ENCODE results near the gene KIF1C.

The KIF1C gene

GRCh38 chr17:4997302-4998026, at the start of gene KIF1C, which contains the start of gene INCA1:
KIF1C (plus strand) TSS chr17:4997950; CDS start chr17:5000247, 2,297 bp downstream.
INCA1 (minus strand) TSS chr17:4997522; CDS start chr17:4994437, 3,085 bp downstream.
- DNase-seq, result peak; percentile 73

DNA sequence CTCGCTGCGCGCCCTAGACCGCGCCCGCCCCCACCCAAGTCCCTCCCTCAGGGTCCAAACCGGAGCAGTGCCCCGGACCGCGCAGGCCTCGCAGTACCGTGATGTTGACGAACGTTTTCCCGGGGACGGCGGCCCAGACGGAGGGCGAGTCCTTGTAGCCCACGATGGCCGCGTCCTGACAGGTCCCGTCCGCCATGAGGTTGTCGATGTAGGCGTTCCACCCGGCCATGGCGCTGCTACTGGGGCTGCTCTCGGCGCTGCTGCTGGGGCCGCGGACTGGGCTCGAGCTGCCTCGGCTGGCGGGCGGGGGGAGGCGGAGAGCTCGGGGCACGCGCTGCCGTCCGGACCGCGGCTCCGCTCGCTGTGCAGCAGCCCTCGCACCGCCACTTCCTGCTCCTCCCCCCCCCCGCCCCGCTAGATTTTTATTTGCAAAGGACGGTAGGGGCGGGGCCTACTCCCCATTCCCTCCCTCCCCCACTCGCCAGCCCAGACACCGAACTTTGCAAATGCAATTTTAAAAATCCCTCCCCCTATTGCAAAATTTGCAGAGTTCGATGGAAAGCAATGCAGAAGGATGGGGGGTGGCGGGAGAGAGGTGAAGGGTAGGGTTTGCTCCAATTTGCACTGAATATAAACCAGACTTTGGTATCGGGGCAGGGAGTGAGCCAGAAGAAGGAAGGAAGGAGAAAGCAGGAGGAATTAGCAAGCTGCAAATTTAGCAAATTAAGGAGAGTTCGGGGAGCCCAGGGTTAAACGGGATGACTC, 49.4 kb upstream of the KIF1C start, which contains the start of gene PFN1:
Gene PFN1 (minus strand): TSS at position 365 of the 765 bp plus-strand sequence. CDS start 136 bp downstream, at position 229.
- DNase-seq, result peak; percentile 81

- DNase-seq, result peak; percentile 81
Observed at GRCh38 chr17:4948931-4949320, 48.8 kb upstream of the KIF1C start.

DNA sequence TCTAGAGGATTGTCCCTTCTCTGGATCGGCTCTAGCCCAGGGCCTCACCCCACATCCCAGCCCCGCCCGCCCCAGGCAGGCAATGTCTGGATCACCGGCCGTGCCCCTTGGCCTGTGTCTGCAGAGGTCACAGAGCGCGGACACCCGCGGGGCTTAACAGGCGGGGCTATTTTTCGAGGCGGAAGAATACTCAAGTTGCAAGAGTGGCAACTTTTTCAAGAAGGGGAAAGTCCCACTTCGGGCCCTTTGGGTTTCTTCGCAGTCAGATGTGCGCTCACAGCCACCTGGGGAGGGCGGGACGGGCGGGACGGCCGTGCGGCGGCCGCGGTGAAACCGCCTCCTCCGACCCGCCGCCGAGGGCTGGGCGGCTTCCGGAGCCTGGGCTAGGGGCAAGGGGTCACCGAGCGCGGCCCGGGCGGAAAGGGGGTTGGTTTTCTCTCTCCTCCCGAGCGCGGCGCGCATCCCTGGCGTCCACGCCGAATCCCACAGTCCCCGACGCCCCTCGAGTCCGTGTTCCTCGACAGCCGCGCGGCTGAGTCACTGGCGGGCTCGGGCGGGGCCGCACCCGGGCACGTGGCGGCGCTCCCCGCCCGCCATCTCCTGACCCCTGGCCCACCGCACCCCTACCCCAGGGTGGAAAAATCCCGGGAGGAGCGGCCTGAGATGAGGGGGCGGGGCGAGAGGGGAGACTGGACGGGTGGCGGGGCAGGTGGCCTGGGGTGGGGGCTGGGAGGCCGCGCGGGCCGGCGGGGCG, 48.3 kb upstream of the KIF1C start:
- DNase-seq, result peak; percentile 52

DNA sequence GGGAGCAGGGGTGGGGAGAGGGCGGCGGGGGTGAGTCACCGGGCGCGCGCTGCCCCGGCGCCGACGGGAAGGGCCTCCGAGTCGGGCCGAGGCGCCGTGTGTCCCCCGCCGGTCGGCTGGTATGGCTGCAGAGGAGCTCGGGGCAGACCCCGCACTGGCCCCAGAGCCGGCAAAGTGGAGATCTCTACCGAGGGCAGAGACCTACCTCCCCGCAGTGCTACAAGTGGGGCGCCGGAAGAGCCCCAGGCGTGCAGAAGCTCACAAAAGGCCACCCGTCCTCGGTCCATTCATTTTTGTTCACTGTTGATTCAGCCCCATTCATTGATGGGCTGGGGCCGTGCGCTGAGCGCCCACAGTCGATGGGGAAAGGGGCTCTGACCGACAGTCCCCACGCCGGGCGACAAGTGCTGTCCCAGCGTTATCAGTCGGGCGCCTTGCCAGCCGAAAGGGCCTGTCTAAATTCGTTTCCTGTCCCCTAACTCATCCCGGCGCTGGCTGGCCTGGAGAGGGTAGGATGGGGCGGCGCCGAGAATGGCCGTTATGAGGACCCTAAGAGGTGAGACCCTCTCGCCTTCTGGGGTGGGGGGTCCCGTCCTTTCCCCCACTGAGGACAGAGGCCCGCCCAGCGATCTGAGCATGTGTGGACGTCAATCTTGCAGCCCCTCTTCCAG, 47.5 kb upstream of the KIF1C start:
- DNase-seq, result no peak

DNA sequence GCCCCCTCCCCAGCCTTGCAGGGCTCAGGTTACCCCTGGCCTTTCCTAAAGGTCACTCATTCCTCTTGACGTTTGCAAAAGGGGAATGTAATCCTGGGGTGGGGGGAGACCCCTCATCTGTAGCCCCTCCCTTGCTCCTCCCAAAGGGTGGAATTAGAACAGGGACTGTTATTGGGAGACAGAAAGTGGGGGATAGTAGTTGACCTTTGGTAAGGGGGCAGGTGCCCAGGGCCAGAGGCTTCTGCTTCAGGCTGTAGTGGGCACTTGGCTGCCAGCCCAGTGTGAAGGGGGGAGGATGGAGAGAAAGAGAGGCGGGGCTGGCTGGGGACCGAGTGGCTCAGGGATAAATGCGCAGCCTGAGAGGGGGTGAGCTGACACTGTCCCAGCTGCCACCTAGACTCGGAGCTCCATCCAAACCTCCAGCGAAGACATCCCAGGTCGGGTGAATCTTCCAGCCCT, 47.0 kb upstream of the KIF1C start, which contains the start of gene ENO3:
Gene ENO3 (plus strand): TSS at position 374 of the 459 bp plus-strand sequence. CDS start 711 bp downstream, outside the sequence.
- no peak for DNase-seq

- DNase-seq, result no peak
Observed at GRCh38 chr17:4951486-4951885, 46.3 kb upstream of the KIF1C start.

DNA sequence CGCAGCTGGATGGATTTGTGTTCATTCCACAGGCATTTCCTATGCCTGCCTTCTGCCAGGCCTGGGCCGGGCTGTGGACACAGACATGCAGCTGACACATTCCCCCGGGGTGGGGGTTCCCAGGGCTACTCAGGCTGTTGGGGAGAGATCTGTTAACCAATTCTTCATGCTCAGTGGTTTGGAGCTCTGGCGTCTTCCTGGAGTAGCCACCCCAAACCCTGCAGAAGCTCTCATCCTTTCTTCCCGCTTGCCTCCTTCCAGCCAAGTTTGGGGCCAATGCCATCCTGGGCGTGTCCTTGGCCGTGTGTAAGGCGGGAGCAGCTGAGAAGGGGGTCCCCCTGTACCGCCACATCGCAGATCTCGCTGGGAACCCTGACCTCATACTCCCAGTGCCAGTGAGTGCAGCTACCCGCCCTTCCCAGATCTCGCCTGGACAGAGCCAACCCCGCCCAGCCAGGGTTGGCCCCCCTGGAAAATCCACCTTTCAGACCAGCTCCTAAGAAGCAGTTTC, 44.2 kb upstream of the KIF1C start:
- DNase-seq, result no peak

DNA sequence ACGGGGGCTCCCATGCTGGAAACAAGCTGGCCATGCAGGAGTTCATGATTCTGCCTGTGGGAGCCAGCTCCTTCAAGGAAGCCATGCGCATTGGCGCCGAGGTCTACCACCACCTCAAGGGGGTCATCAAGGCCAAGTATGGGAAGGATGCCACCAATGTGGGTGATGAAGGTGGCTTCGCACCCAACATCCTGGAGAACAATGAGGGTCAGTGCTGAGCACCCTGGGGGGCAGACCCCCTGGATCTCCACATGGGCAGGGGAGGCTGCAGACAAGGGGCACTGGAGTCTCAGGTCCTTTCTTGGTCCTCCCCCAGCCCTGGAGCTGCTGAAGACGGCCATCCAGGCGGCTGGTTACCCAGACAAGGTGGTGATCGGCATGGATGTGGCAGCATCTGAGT, 42.7 kb upstream of the KIF1C start:
- no peak for DNase-seq

- no peak for DNase-seq
Observed at GRCh38 chr17:4956493-4957061, 41.2 kb upstream of the KIF1C start.

DNA sequence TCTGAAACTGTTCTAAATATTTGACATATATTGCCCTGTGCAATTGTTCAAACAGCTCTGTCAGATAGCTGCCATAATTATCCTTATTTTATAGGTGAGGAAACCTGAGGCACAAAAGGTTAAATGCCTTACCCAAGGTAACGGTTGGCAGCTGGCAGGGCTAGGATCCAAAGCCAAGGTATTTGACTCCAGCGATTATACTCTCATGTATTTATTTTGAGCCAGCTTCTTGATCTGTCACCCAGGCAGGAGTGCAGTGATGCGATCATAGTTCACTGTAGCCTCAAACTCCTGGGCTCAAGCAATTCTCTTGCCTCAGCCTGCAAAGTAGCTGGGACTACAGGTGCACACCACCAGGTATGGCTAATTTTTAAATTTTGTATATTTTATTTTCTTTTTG, 39.6 kb upstream of the KIF1C start:
- no peak for DNase-seq

- no peak for DNase-seq
Observed at GRCh38 chr17:4959261-4959965, 38.3 kb upstream of the KIF1C start.

DNA sequence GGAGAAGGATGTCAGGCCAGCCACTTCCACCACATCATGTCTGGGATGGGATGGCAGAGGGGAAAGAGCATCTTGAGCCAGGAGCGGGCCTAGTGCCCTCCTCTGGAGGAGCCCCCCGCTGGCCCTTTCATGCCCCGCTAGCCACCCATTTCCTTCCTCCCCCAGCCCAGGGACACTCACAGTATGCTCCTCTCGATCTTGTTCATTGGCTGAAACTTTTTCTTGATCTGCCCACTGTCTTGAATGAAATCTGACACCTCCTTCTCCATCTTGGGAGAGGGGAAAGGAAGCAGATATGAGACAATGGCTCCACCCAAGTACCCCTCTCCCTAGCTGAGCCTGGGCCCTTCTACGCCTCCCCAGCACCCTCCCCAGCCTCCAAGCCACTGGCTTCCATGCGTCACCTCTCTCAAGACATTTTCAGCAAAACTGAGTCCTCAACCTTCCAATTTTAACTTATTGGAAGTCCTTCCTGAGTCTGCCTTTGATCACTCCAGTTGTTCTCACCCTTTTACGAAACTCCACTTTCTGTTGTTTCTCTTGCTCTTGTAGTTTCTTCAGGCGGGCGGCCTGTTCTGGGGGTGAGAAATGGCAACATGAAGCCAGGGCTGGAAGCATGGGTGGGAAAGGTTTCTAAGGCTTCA, 37.3 kb upstream of the KIF1C start:
- DNase-seq, result no peak

- DNase-seq, result no peak
Observed at GRCh38 chr17:4965311-4965986, 32.3 kb upstream of the KIF1C start.

- DNase-seq, result peak; percentile 91
Observed at GRCh38 chr17:4966844-4967538, 30.8 kb upstream of the KIF1C start.

DNA sequence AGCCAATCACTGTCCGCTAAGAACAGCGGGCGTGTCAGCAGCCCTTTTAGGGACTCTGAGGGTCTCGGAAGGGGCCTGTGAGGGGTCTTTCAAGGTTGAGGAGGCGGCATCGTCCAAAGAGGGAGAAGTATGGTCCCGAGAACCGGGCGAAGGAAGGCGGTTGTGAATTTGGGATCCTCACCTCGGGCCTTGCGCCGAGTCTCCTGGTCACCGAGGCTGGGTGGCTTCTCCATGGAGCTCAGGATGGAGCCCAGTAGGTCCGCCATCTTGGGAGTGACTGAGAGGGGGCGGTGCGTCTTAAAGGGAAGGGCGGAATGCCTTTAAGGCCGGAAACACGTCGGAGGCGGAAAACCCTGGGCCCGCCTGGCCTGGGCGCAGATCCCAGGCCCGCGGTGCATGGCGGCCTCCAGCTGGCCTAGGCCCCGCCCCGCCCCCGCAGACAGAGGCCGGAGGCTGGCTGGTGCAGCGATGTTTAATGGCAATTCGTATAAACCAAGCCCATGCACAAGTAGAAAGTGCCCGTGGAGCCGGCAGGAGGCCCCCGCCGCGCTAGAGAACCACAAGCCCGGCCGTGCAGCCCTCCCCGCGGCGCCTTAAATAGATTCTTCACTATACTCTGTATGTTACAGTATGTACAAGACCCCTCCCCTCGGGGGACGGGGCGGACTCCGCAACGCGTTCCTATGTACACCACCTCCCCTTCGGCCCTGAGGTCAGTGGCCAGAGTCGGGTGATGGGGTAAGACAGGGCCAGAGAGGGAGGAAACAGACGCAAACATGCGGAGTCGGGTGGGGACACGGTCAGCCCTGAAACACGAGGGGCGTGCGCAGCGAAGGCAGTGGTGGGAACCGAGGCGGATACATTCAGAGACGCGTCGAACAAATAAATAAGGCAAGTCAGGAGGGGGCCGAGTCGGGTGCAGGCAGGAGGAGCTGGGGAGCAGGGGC, 29.9 kb upstream of the KIF1C start, which contains the start of gene SPAG7:
Gene SPAG7 (minus strand): TSS at position 279 of the 947 bp plus-strand sequence. CDS start 13 bp downstream, at position 266.
- peak; percentile 88 for DNase-seq

DNA sequence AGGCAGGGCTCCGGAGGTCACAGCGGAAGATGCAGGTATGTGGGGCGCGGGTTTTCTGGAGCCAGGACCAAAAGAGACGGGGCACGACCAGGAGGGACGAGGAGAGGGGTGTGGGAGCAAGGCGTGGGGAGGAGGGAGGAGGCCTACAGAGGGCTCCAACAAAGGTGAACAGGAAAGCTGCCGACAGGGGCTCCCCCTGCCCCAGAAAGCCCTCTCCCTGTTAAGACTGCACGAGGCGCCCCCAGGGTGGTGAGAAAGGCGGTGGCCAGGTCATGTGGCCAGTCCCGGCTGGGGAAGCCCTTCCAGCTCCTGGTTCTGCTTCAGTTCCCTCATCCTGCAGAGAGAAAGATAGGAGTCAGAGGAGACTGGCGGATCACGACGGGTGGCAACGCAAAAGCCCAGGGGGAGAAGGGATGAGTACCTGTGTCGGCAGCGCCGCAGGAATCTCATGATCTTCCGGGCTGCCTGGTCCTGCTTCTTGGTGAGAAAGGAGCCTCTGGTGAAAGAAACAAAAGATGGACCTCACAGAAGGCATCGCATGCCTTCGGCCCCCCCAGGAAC, 29.2 kb upstream of the KIF1C start:
- DNase-seq, result no peak

Data from GOT3 (cell line).